Esophagus muscularis mucosa (tissue), 4 donors: ENCODE results near the gene SLC22A17. TPM values are rescaled to one million over a fixed set of nuclear protein-coding genes. Genes with fewer than 3 reads are reported as not detected.

Source experiments
- DNase-seq: peaks from one replicate; pipeline ENCODE4 v3.0.0-alpha.2; 2017; ENCODE audit errors: extremely low spot score
- H3K27ac ChIP-seq, 4 donors: fragments of 200-600 bp; sonication (generic); replicated peaks in 1 of 4; 1 replicate in 3 of 4; 2 replicates in 1 of 4; pipeline ENCODE4 v1.5.1; 2016 to 2019; ENCODE audit warnings: mild to moderate bottlenecking in 1 of 4
- H3K27me3 ChIP-seq, 4 donors: fragments of 200-600 bp; sonication (generic); one replicate each; pipeline versions ENCODE4 v1.5.1 to v1.6.0; 2016 to 2019
- H3K36me3 ChIP-seq, 4 donors: fragments of 200-600 bp; sonication (generic); one replicate each; pipeline ENCODE4 v1.5.1; 2016 to 2019
- H3K4me1 ChIP-seq, 4 donors: fragments of 200-600 bp; sonication (generic); one replicate each; pipeline ENCODE4 v1.5.1; 2016 to 2019
- H3K4me3 ChIP-seq, 4 donors: fragments of 200-600 bp; sonication (generic); 1 replicate in 2 of 4; 2 replicates in 2 of 4; pipeline ENCODE4 v1.5.1; 2016 to 2019; ENCODE audit warnings: mild to moderate bottlenecking in 4 of 4, moderate library complexity in 1 of 4
- H3K9me3 ChIP-seq, 4 donors: fragments of 200-600 bp; sonication (generic); 1 replicate in 3 of 4; 2 replicates in 1 of 4; pipeline ENCODE4 v1.5.1; 2016 to 2019
- CTCF ChIP-seq, 3 experiments: fragments of 200-600 bp in 2 of 3; fragments of 450-650 bp in 1 of 3; sonication (generic) in 2 of 3; IDR thresholded peaks; one replicate each; pipeline ENCODE4 v1.5.1; 2017 to 2019; ENCODE audit warnings: antibody characterized with exemption in 3 of 3, mild to moderate bottlenecking in 2 of 3, moderate library complexity in 1 of 3
- EP300 ChIP-seq: sonication (generic); formaldehyde crosslinking; IDR thresholded peaks from one replicate; pipeline ENCODE4 v1.6.1; 2017; ENCODE audit warnings: antibody characterized with exemption
- POLR2A ChIP-seq: fragments of 450-650 bp; IDR thresholded peaks from one replicate; pipeline ENCODE4 v1.6.1; 2017; ENCODE audit warnings: antibody characterized with exemption, moderate library complexity, mild to moderate bottlenecking, low read depth
- POLR2AphosphoS5 ChIP-seq, 2 donors: sonication (generic); formaldehyde crosslinking; IDR thresholded peaks; one replicate each; pipeline ENCODE4 v1.6.1; 2017; ENCODE audit warnings: antibody characterized with exemption in 2 of 2
- WGBS: methylation state at CpG from one replicate; pipeline ENCODE4 v1.1.5; 2018; 5-methylcytosine and 5-hydroxymethylcytosine counted together
- intact Hi-C: fragments of 100-400 bp; cut with DNase I; formaldehyde crosslinking; loops from one replicate; pipeline ENCODE4 v1.15.1; 2023
- total RNA-seq, 4 donors: library from RNA; depleted of rRNA; stranded (reverse); fragments of >200 nt; gene quantifications; one replicate each; pipeline versions ENCODE4 v1.1.0 to v1.2.1, GENCODE V29; 2016

SLC22A17 gene
- total RNA-seq, 4 donors from 2014 or later, result 12.5 to 36.9 (median 24.9) TPM

GRCh38 chr14:23347406-23348296 lies 5.0 kb downstream of the SLC22A17 start:
- Histone ChIP-seq H3K27ac (no peak overlapping the region), H3K27me3 (no peaks in the 10 kb centered on the region), H3K36me3 (peaks cover 0 to 12% (median 5%) of the 10 kb centered on the region in 4 donors), H3K4me3 (no peak overlapping the region), H3K4me1 (peaks cover 9 to 14% (median 13%) of the 10 kb centered on the region in 4 donors), H3K9me3 (no peaks in the 10 kb centered on the region)
- WGBS, result 96% methylated on average over 11 of the region's 19 CpGs
- intact Hi-C loops, result no loop called here
- no peak for DNase-seq
- no peak for TF ChIP-seq EP300
- TF ChIP-seq CTCF (IDR thresholded peaks at IDR 0.05), result no peak
- no peak for TF ChIP-seq POLR2A
- no peak for TF ChIP-seq POLR2AphosphoS5 (IDR thresholded peaks at IDR 0.05)

GRCh38 chr14:23346693-23347405 lies 5.8 kb downstream of the SLC22A17 start:
- Histone ChIP-seq H3K36me3 (peaks cover 0 to 12% (median 5%) of the 10 kb centered on the region in 4 donors), H3K4me1 (peaks cover 5 to 6% (median 6%) of the 10 kb centered on the region in 4 donors), H3K27me3 (no peaks in the 10 kb centered on the region), H3K4me3 (no peak overlapping the region), H3K27ac (no peak overlapping the region), H3K9me3 (no peaks in the 10 kb centered on the region)
- TF ChIP-seq POLR2A, result no peak
- intact Hi-C loops, result no loop called here
- no peak for DNase-seq
- WGBS, result 78% methylated on average over 8 of the region's 27 CpGs

- H3K4me1 ChIP-seq, result peaks cover 0 to 3% (median 0%) of the 10 kb centered on the region in 4 donors
- intact Hi-C loops, result no loop called here
- TF ChIP-seq EP300 (no peak), POLR2AphosphoS5 (IDR thresholded peaks at IDR 0.05) (no peak), POLR2A (no peak), CTCF (IDR thresholded peaks at IDR 0.05) (no peak)
- H3K9me3 ChIP-seq, result no peaks in the 10 kb centered on the region
- WGBS, result 81% methylated on average over 11 of the region's 13 CpGs
- H3K36me3 ChIP-seq, result peaks cover 0 to 12% (median 5%) of the 10 kb centered on the region in 4 donors
- H3K27ac ChIP-seq, result no peak overlapping the region
- no peak for DNase-seq
- no peaks in the 10 kb centered on the region for H3K27me3 ChIP-seq
- H3K4me3 ChIP-seq, result no peak overlapping the region
Observed at GRCh38 chr14:23345987-23346692, 6.5 kb downstream of the SLC22A17 start.

GRCh38 chr14:23344481-23344880 lies 8.2 kb downstream of the SLC22A17 start:
- Histone ChIP-seq H3K27ac (no peak overlapping the region), H3K4me1 (peaks cover 0 to 3% (median 0%) of the 10 kb centered on the region in 4 donors), H3K27me3 (no peaks in the 10 kb centered on the region), H3K4me3 (no peak overlapping the region), H3K36me3 (peaks cover 0 to 12% (median 5%) of the 10 kb centered on the region in 4 donors), H3K9me3 (no peaks in the 10 kb centered on the region)
- intact Hi-C loops, result no loop called here
- DNase-seq, result no peak
- TF ChIP-seq POLR2AphosphoS5 (IDR thresholded peaks at IDR 0.05) (no peak), EP300 (no peak), POLR2A (no peak), CTCF (IDR thresholded peaks at IDR 0.05) (no peak)
- WGBS, result 70% methylated on average over 3 of the region's 3 CpGs
